ENCODE data around the gene RPS6KA2.

The RPS6KA2 gene

GRCh38 chr6:166559662-166560061, 67.4 kb downstream of the RPS6KA2 start:
- WGBS, 2 experiments (ENCODE audit: insufficient coverage in 2 of 2), result 100% methylated on average over 1 of the region's 1 CpG; no CpG with 5 or more reads in 1 of the 2 experiments
- Histone ChIP-seq H3K9me3 (ENCODE audit: control insufficient read depth, low read length) (peaks cover 3% of the 10 kb centered on the region), H3K36me3 (ENCODE audit: control insufficient read depth, insufficient read depth, low read length) (no peaks in the 10 kb centered on the region), H3K27ac (ENCODE audit: low read depth, low read length, severe bottlenecking) (no peak overlapping the region), H3K4me1 (ENCODE audit: control insufficient read depth, insufficient read depth, low read length, poor library complexity, severe bottlenecking) (no peaks in the 10 kb centered on the region), H3K4me3 (ENCODE audit: extremely low read depth, insufficient read depth, low read length, poor library complexity, severe bottlenecking) (no peak overlapping the region)

- Histone ChIP-seq H3K36me3 (ENCODE audit: control insufficient read depth, insufficient read depth, low read length) (no peaks in the 10 kb centered on the region), H3K27ac (ENCODE audit: low read depth, low read length, severe bottlenecking) (no peak overlapping the region)
- 100% methylated on average over 4 of the region's 5 CpGs for WGBS, 2 experiments (ENCODE audit: insufficient coverage in 2 of 2)
Measured at GRCh38 chr6:166559211-166559610, 67.8 kb downstream of the RPS6KA2 start.

GRCh38 chr6:166558156-166559005, 68.7 kb downstream of the RPS6KA2 start:
- H3K4me1 ChIP-seq (ENCODE audit: control insufficient read depth, insufficient read depth, low read length, poor library complexity, severe bottlenecking), result peaks cover 5% of the 10 kb centered on the region
- no peaks in the 10 kb centered on the region for H3K36me3 ChIP-seq (ENCODE audit: control insufficient read depth, insufficient read depth, low read length)
- H3K4me3 ChIP-seq (ENCODE audit: extremely low read depth, insufficient read depth, low read length, poor library complexity, severe bottlenecking), result no peak overlapping the region
- WGBS, 2 experiments (ENCODE audit: insufficient coverage in 2 of 2), result 91 to 93% methylated on average over 10 to 11 of the region's 12 CpGs
- no peak overlapping the region for H3K27ac ChIP-seq (ENCODE audit: low read depth, low read length, severe bottlenecking)
- H3K9me3 ChIP-seq (ENCODE audit: control insufficient read depth, low read length), result peaks cover 3% of the 10 kb centered on the region

More at GRCh38 chr6:166559211-166559610, 67.8 kb downstream of the RPS6KA2 start:
- H3K4me1 ChIP-seq (ENCODE audit: control insufficient read depth, insufficient read depth, low read length, poor library complexity, severe bottlenecking), result no peaks in the 10 kb centered on the region
- H3K4me3 ChIP-seq (ENCODE audit: extremely low read depth, insufficient read depth, low read length, poor library complexity, severe bottlenecking), result no peak overlapping the region
- peaks cover 3% of the 10 kb centered on the region for H3K9me3 ChIP-seq (ENCODE audit: control insufficient read depth, low read length)

GRCh38 chr6:166556863-166557322, 70.2 kb downstream of the RPS6KA2 start:
- H3K9me3 ChIP-seq (ENCODE audit: control insufficient read depth, low read length), result peaks cover 3% of the 10 kb centered on the region
- 93 to 98% methylated on average over 13 to 14 of the region's 16 CpGs for WGBS, 2 experiments (ENCODE audit: insufficient coverage in 2 of 2)
- no peak overlapping the region for H3K4me3 ChIP-seq (ENCODE audit: extremely low read depth, insufficient read depth, low read length, poor library complexity, severe bottlenecking)
- H3K27ac ChIP-seq (ENCODE audit: low read depth, low read length, severe bottlenecking), result no peak overlapping the region
- peaks cover 8% of the 10 kb centered on the region for H3K4me1 ChIP-seq (ENCODE audit: control insufficient read depth, insufficient read depth, low read length, poor library complexity, severe bottlenecking)
- no peaks in the 10 kb centered on the region for H3K36me3 ChIP-seq (ENCODE audit: control insufficient read depth, insufficient read depth, low read length)

GRCh38 chr6:166556336-166556735, 70.7 kb downstream of the RPS6KA2 start:
- peaks cover 3% of the 10 kb centered on the region for H3K9me3 ChIP-seq (ENCODE audit: control insufficient read depth, low read length)
- peaks cover 8% of the 10 kb centered on the region for H3K4me1 ChIP-seq (ENCODE audit: control insufficient read depth, insufficient read depth, low read length, poor library complexity, severe bottlenecking)
- no peaks in the 10 kb centered on the region for H3K36me3 ChIP-seq (ENCODE audit: control insufficient read depth, insufficient read depth, low read length)
- H3K27ac ChIP-seq (ENCODE audit: low read depth, low read length, severe bottlenecking), result no peak overlapping the region
- H3K4me3 ChIP-seq (ENCODE audit: extremely low read depth, insufficient read depth, low read length, poor library complexity, severe bottlenecking), result no peak overlapping the region

GRCh38 chr6:166555086-166555485, 72.0 kb downstream of the RPS6KA2 start:
- H3K4me3 ChIP-seq (ENCODE audit: extremely low read depth, insufficient read depth, low read length, poor library complexity, severe bottlenecking), result no peak overlapping the region
- peaks cover 3% of the 10 kb centered on the region for H3K9me3 ChIP-seq (ENCODE audit: control insufficient read depth, low read length)
- peaks cover 8% of the 10 kb centered on the region for H3K4me1 ChIP-seq (ENCODE audit: control insufficient read depth, insufficient read depth, low read length, poor library complexity, severe bottlenecking)
- H3K36me3 ChIP-seq (ENCODE audit: control insufficient read depth, insufficient read depth, low read length), result no peaks in the 10 kb centered on the region
- 90% methylated on average over 2 to 4 of the region's 6 CpGs for WGBS, 2 experiments (ENCODE audit: insufficient coverage in 2 of 2)
- no peak overlapping the region for H3K27ac ChIP-seq (ENCODE audit: low read depth, low read length, severe bottlenecking)

- Histone ChIP-seq H3K4me1 (ENCODE audit: control insufficient read depth, insufficient read depth, low read length, poor library complexity, severe bottlenecking) (peaks cover 8% of the 10 kb centered on the region), H3K36me3 (ENCODE audit: control insufficient read depth, insufficient read depth, low read length) (no peaks in the 10 kb centered on the region), H3K9me3 (ENCODE audit: control insufficient read depth, low read length) (peaks cover 2% of the 10 kb centered on the region), H3K4me3 (ENCODE audit: extremely low read depth, insufficient read depth, low read length, poor library complexity, severe bottlenecking) (no peak overlapping the region), H3K27ac (ENCODE audit: low read depth, low read length, severe bottlenecking) (no peak overlapping the region)
- WGBS, 2 experiments (ENCODE audit: insufficient coverage in 2 of 2), result 91% methylated on average over 6 of the region's 8 CpGs; no CpG with 5 or more reads in 1 of the 2 experiments
Measured at GRCh38 chr6:166554316-166554715, 72.7 kb downstream of the RPS6KA2 start.

- H3K4me1 ChIP-seq (ENCODE audit: control insufficient read depth, insufficient read depth, low read length, poor library complexity, severe bottlenecking), result peaks cover 8% of the 10 kb centered on the region
- H3K36me3 ChIP-seq (ENCODE audit: control insufficient read depth, insufficient read depth, low read length), result no peaks in the 10 kb centered on the region
- H3K4me3 ChIP-seq (ENCODE audit: extremely low read depth, insufficient read depth, low read length, poor library complexity, severe bottlenecking), result no peak overlapping the region
- no peaks in the 10 kb centered on the region for H3K9me3 ChIP-seq (ENCODE audit: control insufficient read depth, low read length)
- H3K27ac ChIP-seq (ENCODE audit: low read depth, low read length, severe bottlenecking), result no peak overlapping the region
- WGBS, 2 experiments (ENCODE audit: insufficient coverage in 2 of 2), result 83 to 84% methylated on average over 11 to 13 of the region's 13 CpGs
Measured at GRCh38 chr6:166553563-166554271, 73.3 kb downstream of the RPS6KA2 start.

GRCh38 chr6:166552600-166552999, 74.5 kb downstream of the RPS6KA2 start:
- Histone ChIP-seq H3K9me3 (ENCODE audit: control insufficient read depth, low read length) (no peaks in the 10 kb centered on the region), H3K27ac (ENCODE audit: low read depth, low read length, severe bottlenecking) (no peak overlapping the region), H3K4me3 (ENCODE audit: extremely low read depth, insufficient read depth, low read length, poor library complexity, severe bottlenecking) (no peak overlapping the region), H3K4me1 (ENCODE audit: control insufficient read depth, insufficient read depth, low read length, poor library complexity, severe bottlenecking) (peaks cover 8% of the 10 kb centered on the region), H3K36me3 (ENCODE audit: control insufficient read depth, insufficient read depth, low read length) (no peaks in the 10 kb centered on the region)
- WGBS, 2 experiments (ENCODE audit: insufficient coverage in 2 of 2), result 89 to 90% methylated on average over 3 to 5 of the region's 7 CpGs

- H3K9me3 ChIP-seq (ENCODE audit: control insufficient read depth, low read length), result no peaks in the 10 kb centered on the region
- H3K27ac ChIP-seq (ENCODE audit: low read depth, low read length, severe bottlenecking), result no peak overlapping the region
- peaks cover 8% of the 10 kb centered on the region for H3K4me1 ChIP-seq (ENCODE audit: control insufficient read depth, insufficient read depth, low read length, poor library complexity, severe bottlenecking)
- no peaks in the 10 kb centered on the region for H3K36me3 ChIP-seq (ENCODE audit: control insufficient read depth, insufficient read depth, low read length)
- 61 to 66% methylated on average over 15 to 16 of the region's 16 CpGs for WGBS, 2 experiments (ENCODE audit: insufficient coverage in 2 of 2)
- no peak overlapping the region for H3K4me3 ChIP-seq (ENCODE audit: extremely low read depth, insufficient read depth, low read length, poor library complexity, severe bottlenecking)
Measured at GRCh38 chr6:166551754-166552495, 75.1 kb downstream of the RPS6KA2 start.
